ENCODE measurements around the gene RTP2. TPM values are rescaled to one million over a fixed set of nuclear protein-coding genes. Genes with fewer than 3 reads are reported as not detected.

RTP2 gene
- total and polyA plus RNA-seq, 10 of the 15 experiments (the other 5 are each of a cell fraction or from before 2014, with no cell fraction given) = not detected

DNA sequence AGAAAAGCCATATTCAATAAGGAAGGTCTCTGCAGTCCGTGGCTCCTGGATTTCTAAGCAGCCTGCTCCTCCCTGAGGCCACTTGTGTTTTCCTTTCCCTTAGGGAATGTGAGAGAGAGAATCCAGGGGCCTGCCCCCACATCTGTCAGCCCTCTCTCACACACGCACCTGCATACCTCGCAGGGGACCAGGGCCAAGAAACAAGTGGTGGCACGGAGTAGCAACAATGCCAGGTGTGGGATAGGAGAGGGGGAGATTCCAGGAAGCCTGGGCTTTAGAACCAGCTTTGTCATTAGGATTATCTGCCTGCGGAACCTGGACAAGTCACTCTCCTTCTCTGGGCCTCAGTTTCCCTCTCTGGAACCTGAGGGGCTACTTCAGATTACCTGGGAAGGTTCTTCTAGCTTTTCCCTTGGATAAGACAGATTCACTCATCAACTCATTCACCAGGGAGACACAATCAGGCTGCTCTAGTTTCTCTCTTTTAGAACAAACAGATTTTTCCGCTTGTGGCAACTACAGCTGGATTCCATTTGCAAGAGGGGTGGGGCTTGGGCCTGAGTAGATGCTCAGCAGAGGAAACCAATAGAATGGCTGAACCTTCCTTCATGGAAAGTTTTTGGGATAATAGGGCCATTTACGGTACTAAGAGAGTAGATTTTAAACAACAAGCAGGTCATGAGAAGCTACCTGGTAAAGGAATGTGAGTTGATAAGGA, 23.5 kb upstream of the RTP2 start:
- Histone ChIP-seq H4K20me1 (ENCODE audit: control insufficient read depth, insufficient read depth) (no peaks in the 10 kb centered on the region), H3K79me2 (ENCODE audit: control insufficient read depth, insufficient read depth, low read length) (no peaks in the 10 kb centered on the region), H3K9me3 (replicated peaks; ENCODE audit: control insufficient read depth, insufficient read depth, low read length) (no peaks in the 10 kb centered on the region), H3K4me3 (no peak overlapping the region), H3K9ac (ENCODE audit: control insufficient read depth, insufficient read depth, low read length) (no peak overlapping the region), H3K4me2 (ENCODE audit: control insufficient read depth, insufficient read depth) (no peak overlapping the region), H3K4me1 (ENCODE audit: control insufficient read depth, insufficient read depth, low read length) (no peaks in the 10 kb centered on the region), H3K27me3 (replicated peaks in 1 of 2; ENCODE audit: control insufficient read depth in 2 of 2, insufficient read depth in 2 of 2, low read length in 1 of 2) (peaks cover 0 to 3% of the 10 kb centered on the region in 2 experiments; a peak in 3 of 4 replicates), H3K36me3 (ENCODE audit: control insufficient read depth in 2 of 2, insufficient read depth in 2 of 2, low read length in 1 of 2) (no peaks in the 10 kb centered on the region; a peak in 1 of 4 replicates), H3K27ac (ENCODE audit: control insufficient read depth, insufficient read depth) (no peak overlapping the region), H2AFZ (ENCODE audit: control insufficient read depth, low read depth, low read length) (no peak overlapping the region)
- ChIA-PET RAD21 (ENCODE audit: unreplicated experiment) (no interaction called here), SMC1A (ENCODE audit: uncharacterized antibody, unreplicated experiment) (no interaction called here), CTCF (interaction anchor here (0.5 to 1.0 kb wide), 2 partner anchors 13 to 796 kb away, joined by 3 to 4 read pairs; no protein-coding TSS in a partner anchor), POLR2A (interaction anchor here (0.5 kb wide), 1 partner anchor 1382 kb away, joined by 4 read pairs; no protein-coding TSS in a partner anchor)
- 58% methylated on average over 7 of the region's 7 CpGs for WGBS (ENCODE audit: insufficient coverage, insufficient replicate concordance, low lambda C conversion rate, missing lambda C conversion rate)
- ATAC-seq (no peak), FAIRE-seq (no peak), DNase-seq (ENCODE audit: low read depth, low spot score) (no peak)
- TF ChIP-seq PML (IDR thresholded peaks at IDR 0.05; ENCODE audit: low read length) = no peak
- TF ChIP-seq, protein P1, sequence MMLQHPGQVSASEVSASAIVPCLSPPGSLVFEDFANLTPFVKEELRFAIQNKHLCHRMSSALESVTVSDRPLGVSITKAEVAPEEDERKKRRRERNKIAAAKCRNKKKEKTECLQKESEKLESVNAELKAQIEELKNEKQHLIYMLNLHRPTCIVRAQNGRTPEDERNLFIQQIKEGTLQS (IDR thresholded peaks at IDR 0.05; ENCODE audit: borderline replicate concordance, extremely low read depth, low read depth, low read length) = no peak
- TF ChIP-seq, protein P2, sequence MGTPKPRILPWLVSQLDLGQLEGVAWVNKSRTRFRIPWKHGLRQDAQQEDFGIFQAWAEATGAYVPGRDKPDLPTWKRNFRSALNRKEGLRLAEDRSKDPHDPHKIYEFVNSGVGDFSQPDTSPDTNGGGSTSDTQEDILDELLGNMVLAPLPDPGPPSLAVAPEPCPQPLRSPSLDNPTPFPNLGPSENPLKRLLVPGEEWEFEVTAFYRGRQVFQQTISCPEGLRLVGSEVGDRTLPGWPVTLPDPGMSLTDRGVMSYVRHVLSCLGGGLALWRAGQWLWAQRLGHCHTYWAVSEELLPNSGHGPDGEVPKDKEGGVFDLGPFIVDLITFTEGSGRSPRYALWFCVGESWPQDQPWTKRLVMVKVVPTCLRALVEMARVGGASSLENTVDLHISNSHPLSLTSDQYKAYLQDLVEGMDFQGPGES (IDR thresholded peaks at IDR 0.05) = no peak
- no TSS peak for BruUV-seq (replicated peaks)
- intact Hi-C loops (cut with micrococcal nuclease; ENCODE audit: unreplicated experiment) = no loop called here
- in situ Hi-C loops (cut with MboI) = no loop called here

DNA sequence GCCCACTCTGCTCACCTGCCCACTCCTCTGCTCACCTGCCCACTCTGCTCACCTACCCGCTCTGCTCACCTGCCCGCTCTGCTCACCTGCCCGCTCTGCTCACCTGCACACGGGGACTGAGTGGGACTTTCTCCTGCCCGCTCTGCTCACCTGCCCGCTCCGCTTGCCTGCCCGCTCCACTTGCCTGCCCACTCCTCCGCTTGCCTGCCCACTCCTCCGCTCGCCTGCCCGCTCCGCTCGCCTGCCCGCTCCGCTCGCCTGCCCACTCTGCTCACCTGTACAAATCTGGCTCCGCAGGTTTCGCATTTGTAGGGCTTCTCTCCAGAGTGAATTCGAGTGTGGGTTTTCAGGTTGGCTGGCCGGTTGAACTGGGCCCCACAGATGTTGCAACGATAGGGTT, 22.9 kb upstream of the RTP2 start:
- FAIRE-seq = no peak
- CTCF ChIA-PET = no interaction called here
- TF ChIP-seq MTA3 (IDR thresholded peaks at IDR 0.05; ENCODE audit: borderline replicate concordance, low read length) (no peak), NRF1 (conservative IDR thresholded peaks at IDR 0.05; ENCODE audit: low read depth, low read length) (no peak)
- TF ChIP-seq, protein P3, sequence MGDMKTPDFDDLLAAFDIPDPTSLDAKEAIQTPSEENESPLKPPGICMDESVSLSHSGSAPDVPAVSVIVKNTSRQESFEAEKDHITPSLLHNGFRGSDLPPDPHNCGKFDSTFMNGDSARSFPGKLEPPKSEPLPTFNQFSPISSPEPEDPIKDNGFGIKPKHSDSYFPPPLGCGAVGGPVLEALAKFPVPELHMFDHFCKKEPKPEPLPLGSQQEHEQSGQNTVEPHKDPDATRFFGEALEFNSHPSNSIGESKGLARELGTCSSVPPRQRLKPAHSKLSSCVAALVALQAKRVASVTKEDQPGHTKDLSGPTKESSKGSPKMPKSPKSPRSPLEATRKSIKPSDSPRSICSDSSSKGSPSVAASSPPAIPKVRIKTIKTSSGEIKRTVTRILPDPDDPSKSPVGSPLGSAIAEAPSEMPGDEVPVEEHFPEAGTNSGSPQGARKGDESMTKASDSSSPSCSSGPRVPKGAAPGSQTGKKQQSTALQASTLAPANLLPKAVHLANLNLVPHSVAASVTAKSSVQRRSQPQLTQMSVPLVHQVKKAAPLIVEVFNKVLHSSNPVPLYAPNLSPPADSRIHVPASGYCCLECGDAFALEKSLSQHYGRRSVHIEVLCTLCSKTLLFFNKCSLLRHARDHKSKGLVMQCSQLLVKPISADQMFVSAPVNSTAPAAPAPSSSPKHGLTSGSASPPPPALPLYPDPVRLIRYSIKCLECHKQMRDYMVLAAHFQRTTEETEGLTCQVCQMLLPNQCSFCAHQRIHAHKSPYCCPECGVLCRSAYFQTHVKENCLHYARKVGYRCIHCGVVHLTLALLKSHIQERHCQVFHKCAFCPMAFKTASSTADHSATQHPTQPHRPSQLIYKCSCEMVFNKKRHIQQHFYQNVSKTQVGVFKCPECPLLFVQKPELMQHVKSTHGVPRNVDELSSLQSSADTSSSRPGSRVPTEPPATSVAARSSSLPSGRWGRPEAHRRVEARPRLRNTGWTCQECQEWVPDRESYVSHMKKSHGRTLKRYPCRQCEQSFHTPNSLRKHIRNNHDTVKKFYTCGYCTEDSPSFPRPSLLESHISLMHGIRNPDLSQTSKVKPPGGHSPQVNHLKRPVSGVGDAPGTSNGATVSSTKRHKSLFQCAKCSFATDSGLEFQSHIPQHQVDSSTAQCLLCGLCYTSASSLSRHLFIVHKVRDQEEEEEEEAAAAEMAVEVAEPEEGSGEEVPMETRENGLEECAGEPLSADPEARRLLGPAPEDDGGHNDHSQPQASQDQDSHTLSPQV (IDR thresholded peaks at IDR 0.05) = no peak
- TF ChIP-seq, protein P4, sequence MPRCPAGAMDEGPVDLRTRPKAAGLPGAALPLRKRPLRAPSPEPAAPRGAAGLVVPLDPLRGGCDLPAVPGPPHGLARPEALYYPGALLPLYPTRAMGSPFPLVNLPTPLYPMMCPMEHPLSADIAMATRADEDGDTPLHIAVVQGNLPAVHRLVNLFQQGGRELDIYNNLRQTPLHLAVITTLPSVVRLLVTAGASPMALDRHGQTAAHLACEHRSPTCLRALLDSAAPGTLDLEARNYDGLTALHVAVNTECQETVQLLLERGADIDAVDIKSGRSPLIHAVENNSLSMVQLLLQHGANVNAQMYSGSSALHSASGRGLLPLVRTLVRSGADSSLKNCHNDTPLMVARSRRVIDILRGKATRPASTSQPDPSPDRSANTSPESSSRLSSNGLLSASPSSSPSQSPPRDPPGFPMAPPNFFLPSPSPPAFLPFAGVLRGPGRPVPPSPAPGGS (IDR thresholded peaks at IDR 0.05; ENCODE audit: borderline replicate concordance, insufficient read depth, low read depth, low read length, poor library complexity, severe bottlenecking) = no peak

More for the DNA sequence above, 22.9 kb upstream of the RTP2 start:
- ChIA-PET POLR2A (interaction anchor here (0.5 kb wide), 1 partner anchor 1383 kb away, joined by 4 read pairs; no protein-coding TSS in a partner anchor), RAD21 (ENCODE audit: unreplicated experiment) (no interaction called here), SMC1A (ENCODE audit: uncharacterized antibody, unreplicated experiment) (no interaction called here)
- intact Hi-C loops (cut with micrococcal nuclease; ENCODE audit: unreplicated experiment) = no loop called here
- Histone ChIP-seq H3K79me2 (ENCODE audit: control insufficient read depth, insufficient read depth, low read length) (no peaks in the 10 kb centered on the region), H3K9ac (ENCODE audit: control insufficient read depth, insufficient read depth, low read length) (no peak overlapping the region), H3K27ac (ENCODE audit: control insufficient read depth, insufficient read depth) (no peak overlapping the region), H3K27me3 (replicated peaks in 1 of 2; ENCODE audit: control insufficient read depth in 2 of 2, insufficient read depth in 2 of 2, low read length in 1 of 2) (peaks cover 0 to 3% of the 10 kb centered on the region in 2 experiments; a peak in 3 of 4 replicates), H3K36me3 (ENCODE audit: control insufficient read depth in 2 of 2, insufficient read depth in 2 of 2, low read length in 1 of 2) (no peaks in the 10 kb centered on the region; a peak in 1 of 4 replicates), H3K4me1 (ENCODE audit: control insufficient read depth, insufficient read depth, low read length) (no peaks in the 10 kb centered on the region), H3K9me3 (replicated peaks; ENCODE audit: control insufficient read depth, insufficient read depth, low read length) (no peaks in the 10 kb centered on the region), H3K4me3 (no peak overlapping the region), H2AFZ (ENCODE audit: control insufficient read depth, low read depth, low read length) (no peak overlapping the region), H3K4me2 (ENCODE audit: control insufficient read depth, insufficient read depth) (no peak overlapping the region), H4K20me1 (ENCODE audit: control insufficient read depth, insufficient read depth) (no peaks in the 10 kb centered on the region)
- in situ Hi-C loops (cut with MboI) = no loop called here
- ATAC-seq = no peak
- WGBS (ENCODE audit: insufficient coverage, insufficient replicate concordance, low lambda C conversion rate, missing lambda C conversion rate) = 71% methylated on average over 22 of the region's 22 CpGs
- no TSS peak for BruUV-seq (replicated peaks)
- no peak for DNase-seq (ENCODE audit: low read depth, low spot score)

Measured in GM12878 (cell line).